MCF 10A (cell line): ENCODE measurements around the gene CFAP100. TPM values are rescaled to one million over a fixed set of nuclear protein-coding genes. Genes with fewer than 3 reads are reported as not detected.

Experiments used
- BruUV-seq: library from RNA; stranded (reverse); fragments of 400-500 nt; replicated peaks from 2 replicates; lab custom pipeline; 2021; lab: Mats Ljungman, UMichigan
- CTCF ChIA-PET: fragments of 300-600 bp; sonication (Branson Sonifier 250); formaldehyde crosslinking; extraction: SDS; loops from one replicate; lab custom pipeline; 2021; ENCODE audit warnings: antibody characterized with exemption, inconsistent platforms; lab: Yijun Ruan, JAX
- POLR2A ChIA-PET: fragments of 300-600, 350-650 bp; sonication (Branson Sonifier 250); formaldehyde crosslinking; extraction: SDS; loops from one replicate; lab custom pipeline; 2020; ENCODE audit warnings: antibody characterized with exemption, inconsistent platforms; lab: Yijun Ruan, JAX
- DNase-seq: peaks from one replicate; pipeline ENCODE4 v3.0.0-alpha.2; 2018; ENCODE audit not compliant: unreplicated experiment
- H3K27ac Mint-ChIP-seq: one replicate; pipeline ENCODE4 v1.8.0; 2022; ENCODE audit warnings: mild to moderate bottlenecking, low read depth, mixed read lengths; ENCODE audit not compliant: unreplicated experiment
- H3K27me3 Mint-ChIP-seq: one replicate; pipeline ENCODE4 v1.8.0; 2022; ENCODE audit warnings: mixed read lengths; ENCODE audit not compliant: insufficient read depth, unreplicated experiment
- H3K36me3 Mint-ChIP-seq: one replicate; pipeline ENCODE4 v1.8.0; 2022; ENCODE audit warnings: mild to moderate bottlenecking, moderate library complexity, mixed read lengths; ENCODE audit not compliant: insufficient read depth, unreplicated experiment
- H3K4me1 Mint-ChIP-seq: one replicate; pipeline ENCODE4 v1.8.0; 2022; ENCODE audit warnings: mixed read lengths; ENCODE audit not compliant: insufficient read depth, unreplicated experiment
- H3K4me3 Mint-ChIP-seq: one replicate; pipeline ENCODE4 v1.8.0; 2022; ENCODE audit warnings: mild to moderate bottlenecking, moderate library complexity, mixed read lengths; ENCODE audit not compliant: unreplicated experiment
- H3K9me3 Mint-ChIP-seq: one replicate; pipeline ENCODE4 v1.8.0; 2022; ENCODE audit warnings: mixed read lengths; ENCODE audit not compliant: unreplicated experiment
- CTCF ChIP-seq: fragments of 200-600 bp; IDR thresholded peaks from one replicate; pipeline ENCODE4 v1.8.0; 2022; ENCODE audit warnings: antibody characterized with exemption, mild to moderate bottlenecking; ENCODE audit not compliant: unreplicated experiment
- intact Hi-C: fragments of 100-400 bp; cut with micrococcal nuclease; formaldehyde crosslinking; loops from 2 replicates; pipeline ENCODE4 v1.14.1; 2022
- total RNA-seq: library from RNA; stranded (reverse); gene quantifications from 2 replicates; pipeline ENCODE4 v1.2.3, GENCODE V29; 2022

CFAP100 gene
- total RNA-seq, 1 experiment from 2014 or later, result not detected

GRCh38 chr3:126373146-126373613, 21.5 kb upstream of the CFAP100 start:
- H3K9me3 Mint-ChIP-seq, result no peaks in the 10 kb centered on the region
- H3K4me3 Mint-ChIP-seq, result no peak overlapping the region
- no peak overlapping the region for H3K27ac Mint-ChIP-seq
- no peak for DNase-seq
- no peaks in the 10 kb centered on the region for H3K36me3 Mint-ChIP-seq
- intact Hi-C loops, result no loop called here
- POLR2A ChIA-PET, result no interaction called here
- H3K27me3 Mint-ChIP-seq, result no peaks in the 10 kb centered on the region
- H3K4me1 Mint-ChIP-seq, result no peaks in the 10 kb centered on the region
- no peak for TF ChIP-seq CTCF
- CTCF ChIA-PET, result interaction anchor here (2.0 kb wide), 1 partner anchor 239 kb away, joined by 5 read pairs; no protein-coding TSS in a partner anchor
- BruUV-seq, result no TSS peak

GRCh38 chr3:126373682-126374601, 20.8 kb upstream of the CFAP100 start:
- H3K4me1 Mint-ChIP-seq, result no peaks in the 10 kb centered on the region
- H3K4me3 Mint-ChIP-seq, result no peak overlapping the region
- intact Hi-C loops, result no loop called here
- ChIA-PET POLR2A (no interaction called here), CTCF (interaction anchor here (0.8 to 2.0 kb wide), 2 partner anchors 104 to 239 kb away, joined by 5 read pairs; no protein-coding TSS in a partner anchor)
- no peaks in the 10 kb centered on the region for H3K27me3 Mint-ChIP-seq
- no peaks in the 10 kb centered on the region for H3K36me3 Mint-ChIP-seq
- no TSS peak for BruUV-seq
- H3K27ac Mint-ChIP-seq, result no peak overlapping the region
- no peak for TF ChIP-seq CTCF
- DNase-seq, result no peak
- H3K9me3 Mint-ChIP-seq, result no peaks in the 10 kb centered on the region

- BruUV-seq, result no TSS peak
- H3K27ac Mint-ChIP-seq, result no peak overlapping the region
- POLR2A ChIA-PET, result no interaction called here
- no peak for TF ChIP-seq CTCF
- H3K4me3 Mint-ChIP-seq, result no peak overlapping the region
- H3K9me3 Mint-ChIP-seq, result no peaks in the 10 kb centered on the region
- no peaks in the 10 kb centered on the region for H3K36me3 Mint-ChIP-seq
- no peaks in the 10 kb centered on the region for H3K4me1 Mint-ChIP-seq
- intact Hi-C loops, result no loop called here
- CTCF ChIA-PET, result no interaction called here
- no peaks in the 10 kb centered on the region for H3K27me3 Mint-ChIP-seq
- no peak for DNase-seq
Observed at GRCh38 chr3:126375835-126376331, 18.8 kb upstream of the CFAP100 start.

GRCh38 chr3:126376444-126376843, 18.3 kb upstream of the CFAP100 start:
- CTCF ChIA-PET, result no interaction called here
- no peak overlapping the region for H3K27ac Mint-ChIP-seq
- no peak for DNase-seq
- no peaks in the 10 kb centered on the region for H3K4me1 Mint-ChIP-seq
- H3K27me3 Mint-ChIP-seq, result no peaks in the 10 kb centered on the region
- intact Hi-C loops, result no loop called here
- H3K4me3 Mint-ChIP-seq, result no peak overlapping the region
- no peak for TF ChIP-seq CTCF
- H3K9me3 Mint-ChIP-seq, result no peaks in the 10 kb centered on the region
- H3K36me3 Mint-ChIP-seq, result no peaks in the 10 kb centered on the region
- POLR2A ChIA-PET, result no interaction called here
- BruUV-seq, result no TSS peak
